ENCODE results near the gene CAMKMT.
A peak's percentile ranks its signal among the peaks of the same experiment; 100 is the strongest.

The CAMKMT gene

DNA sequence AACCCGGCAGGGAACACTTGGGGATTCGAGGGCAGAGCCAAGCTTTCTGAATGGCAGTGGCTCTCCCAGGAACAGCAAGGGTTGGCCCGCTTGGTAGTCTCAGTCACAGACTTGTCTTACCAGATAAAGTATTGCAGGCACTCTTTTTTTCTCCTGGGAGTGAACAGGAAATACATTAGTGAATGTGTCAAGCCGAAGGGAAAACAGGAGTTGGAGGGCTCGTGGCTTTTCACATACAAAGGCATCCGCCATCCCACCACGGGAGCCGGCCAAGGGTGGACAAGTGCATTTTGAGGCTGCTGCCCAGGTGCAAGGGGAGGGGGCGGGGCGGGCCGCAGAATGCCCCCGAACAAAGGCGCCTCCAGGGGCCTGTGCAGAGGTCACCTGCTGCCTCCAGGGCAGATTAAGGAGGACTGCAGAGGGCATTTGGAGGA lies 416.5 kb downstream of the CAMKMT start:
- DNase-seq = no peak

DNA sequence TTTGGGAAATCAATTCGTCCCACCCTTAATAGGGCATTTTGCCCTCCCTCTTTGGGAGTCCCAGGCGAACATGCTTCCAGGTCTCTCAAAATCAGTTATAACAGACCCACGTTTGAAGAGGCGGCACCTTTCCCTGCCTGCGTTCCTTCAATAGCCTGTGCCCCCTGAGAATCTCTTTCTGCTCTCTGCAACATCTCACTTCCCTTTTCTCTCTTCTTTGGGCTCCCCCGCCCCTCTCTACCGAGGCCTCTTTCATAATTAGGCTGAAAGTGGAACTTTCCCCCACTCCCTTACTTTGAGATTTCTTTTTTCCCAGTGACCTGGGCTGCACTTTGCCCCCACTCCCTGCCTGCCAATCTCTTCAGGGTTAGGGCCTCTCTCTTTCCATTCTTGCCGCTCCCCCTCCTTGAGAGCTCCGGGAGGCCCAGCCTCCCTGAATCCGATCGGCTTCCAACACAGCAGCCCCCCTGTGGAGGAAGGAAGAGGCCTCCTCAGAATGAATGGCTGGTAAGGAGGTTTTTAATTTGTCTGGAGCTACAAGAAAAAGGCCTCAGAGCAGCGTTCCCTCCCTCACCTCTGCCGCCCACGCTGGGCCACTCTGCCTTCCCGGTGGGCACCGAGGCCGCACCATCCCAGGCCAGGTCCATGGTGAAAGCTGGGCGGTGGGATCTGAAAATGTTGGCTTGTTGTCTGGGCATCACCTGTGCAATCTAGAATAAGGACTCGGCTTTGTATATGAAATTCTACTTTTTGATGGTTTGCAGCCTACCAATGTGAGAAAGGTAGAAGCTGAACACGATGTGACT lies 417.1 kb downstream of the CAMKMT start:
- no peak for DNase-seq

- no peak for DNase-seq
These were observed 418.0 kb downstream of the CAMKMT start for GRCh38 chr2:44779793-44780192.

GRCh38 chr2:44780406-44780805 lies 418.7 kb downstream of the CAMKMT start:
- no peak for DNase-seq

DNA sequence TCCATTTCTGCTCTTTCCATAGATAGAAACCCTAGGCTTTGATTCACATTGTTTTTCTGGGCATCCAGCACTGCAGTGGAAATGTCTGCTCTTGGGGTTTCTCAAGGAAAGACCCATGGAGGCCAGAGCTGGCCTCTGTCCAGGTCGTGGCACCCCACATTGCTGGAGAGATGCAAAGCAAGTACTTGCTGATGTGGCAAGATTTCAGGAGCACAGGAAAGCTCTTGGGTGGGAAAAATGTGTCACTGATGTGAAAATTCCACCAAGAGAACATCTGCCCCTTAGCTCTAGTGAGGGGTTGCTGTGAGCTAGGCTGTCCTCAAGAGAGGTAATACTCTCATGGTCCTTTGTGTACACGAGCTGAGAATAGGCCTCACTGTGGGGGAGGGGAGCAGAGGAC lies 423.7 kb downstream of the CAMKMT start:
- DNase-seq = no peak

DNA sequence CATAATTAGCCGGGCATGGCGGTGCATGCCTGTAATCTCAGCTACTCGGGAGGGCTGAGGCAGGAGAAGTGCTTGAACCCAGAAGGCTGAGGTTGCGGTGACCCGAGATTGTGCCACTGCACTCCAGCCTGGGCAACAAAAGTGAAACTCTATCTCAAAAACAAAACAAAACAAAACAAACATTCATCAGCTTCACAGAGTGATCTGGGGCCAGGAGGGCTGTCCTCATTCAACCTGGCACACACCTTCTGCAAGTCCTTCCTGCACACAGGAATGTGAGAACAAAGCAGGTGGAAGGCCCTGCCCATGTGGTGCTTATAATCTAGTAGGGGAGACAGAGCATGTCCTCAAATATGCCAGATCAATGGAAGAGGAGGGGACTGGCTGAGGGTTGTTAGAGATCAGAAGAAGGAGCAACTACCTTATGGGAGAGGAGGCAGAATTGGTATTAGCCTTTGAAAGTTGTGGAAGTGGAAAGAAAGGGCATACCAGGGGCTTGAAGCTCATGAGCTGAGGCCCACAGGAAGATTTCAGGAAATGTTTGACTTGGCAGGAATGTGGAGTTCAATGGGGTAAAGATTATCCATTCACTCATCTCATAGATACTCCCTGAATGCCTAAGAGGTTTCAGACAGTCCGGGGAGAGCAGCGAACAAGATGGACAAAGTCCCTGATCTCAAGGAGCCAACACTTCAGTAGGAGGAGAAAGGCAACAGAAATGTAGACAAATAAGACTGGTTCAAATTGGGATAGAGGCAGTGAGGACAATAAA lies 424.5 kb downstream of the CAMKMT start:
- DNase-seq = no peak

DNA sequence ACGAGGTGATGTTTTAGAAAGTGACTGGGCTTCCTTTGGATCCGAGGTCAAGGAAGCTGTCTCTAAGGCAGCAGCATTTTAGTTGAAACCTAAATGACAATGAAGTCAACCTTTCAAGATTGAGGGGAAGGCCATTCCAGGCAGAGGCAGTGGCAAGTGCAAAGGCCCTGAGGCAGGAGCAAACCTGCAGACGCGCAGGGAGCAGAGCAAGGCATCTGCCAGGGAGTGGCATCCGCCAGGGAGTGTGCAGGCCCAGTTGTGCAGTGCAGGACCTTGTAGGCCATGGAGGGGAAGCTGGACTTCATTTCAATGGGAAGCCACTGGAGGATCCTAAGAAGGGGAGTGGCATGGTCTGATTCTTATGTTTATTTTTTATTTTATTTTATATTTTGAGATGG lies 425.1 kb downstream of the CAMKMT start:
- DNase-seq = no peak

- no peak for DNase-seq
These were observed 425.9 kb downstream of the CAMKMT start for GRCh38 chr2:44787663-44788062.

GRCh38 chr2:44789446-44789845 lies 427.7 kb downstream of the CAMKMT start:
- DNase-seq = no peak

DNA sequence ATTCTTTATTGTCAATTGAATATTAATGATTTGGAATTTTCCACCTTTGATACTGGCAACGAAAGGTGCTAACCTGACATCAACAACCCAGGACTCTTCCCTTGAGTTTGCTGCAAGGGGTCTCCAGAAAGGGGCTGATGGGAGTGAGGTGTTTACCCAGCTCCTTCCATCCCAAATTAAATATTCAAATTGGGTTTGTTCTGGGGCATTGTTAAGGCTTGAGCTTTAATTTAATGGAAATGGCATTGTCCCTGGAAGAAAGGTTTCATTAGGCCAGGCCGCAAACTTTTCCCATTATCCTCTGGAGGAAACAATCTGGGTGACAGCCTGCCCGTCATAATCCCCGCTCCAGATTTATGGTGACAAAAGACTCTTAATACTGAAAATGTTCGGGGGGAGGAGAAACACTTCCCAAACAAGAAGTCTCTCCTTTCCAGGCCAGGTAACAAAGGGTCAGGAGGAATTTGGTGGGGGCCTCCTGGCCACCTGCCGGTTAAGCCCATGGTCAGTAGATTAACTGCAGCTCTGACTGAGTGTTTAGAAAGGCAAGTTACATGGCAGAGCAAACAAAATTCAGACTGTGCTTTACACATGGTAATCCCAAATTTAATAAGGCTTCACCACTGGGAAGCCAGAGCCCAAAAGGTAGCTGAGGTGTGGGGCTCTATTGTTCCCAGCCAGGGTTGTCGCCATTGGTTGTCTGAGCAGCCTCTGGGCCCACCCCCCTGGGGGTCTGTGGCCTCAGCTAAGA lies 428.4 kb downstream of the CAMKMT start:
- DNase-seq = no peak

GRCh38 chr2:44793322-44793870 lies 431.6 kb downstream of the CAMKMT start:
- DNase-seq = peak; percentile 10

GRCh38 chr2:44796771-44797170 lies 435.0 kb downstream of the CAMKMT start:
- no peak for DNase-seq

GRCh38 chr2:44798139-44798659 lies 436.5 kb downstream of the CAMKMT start:
- DNase-seq = no peak

GRCh38 chr2:44799105-44799504 lies 437.4 kb downstream of the CAMKMT start:
- no peak for DNase-seq

DNA sequence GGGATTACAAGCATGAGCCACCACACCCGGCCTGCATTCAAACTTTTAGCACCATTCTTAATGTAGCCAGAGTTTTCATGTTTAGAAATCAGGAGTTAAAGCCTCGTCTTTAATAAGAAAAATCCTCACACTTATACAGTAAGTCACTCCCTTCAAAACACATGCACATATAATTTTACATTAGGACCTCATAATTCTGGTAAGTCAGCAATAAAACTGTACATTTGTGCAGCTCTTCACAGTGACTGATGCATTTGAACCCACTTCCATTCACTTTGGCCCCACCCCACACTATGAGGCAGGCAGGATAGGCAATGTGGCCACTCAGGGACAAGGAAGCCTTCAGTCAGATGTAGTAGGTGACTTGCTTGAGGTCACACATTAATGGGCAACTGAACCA lies 438.0 kb downstream of the CAMKMT start:
- DNase-seq = no peak

DNA sequence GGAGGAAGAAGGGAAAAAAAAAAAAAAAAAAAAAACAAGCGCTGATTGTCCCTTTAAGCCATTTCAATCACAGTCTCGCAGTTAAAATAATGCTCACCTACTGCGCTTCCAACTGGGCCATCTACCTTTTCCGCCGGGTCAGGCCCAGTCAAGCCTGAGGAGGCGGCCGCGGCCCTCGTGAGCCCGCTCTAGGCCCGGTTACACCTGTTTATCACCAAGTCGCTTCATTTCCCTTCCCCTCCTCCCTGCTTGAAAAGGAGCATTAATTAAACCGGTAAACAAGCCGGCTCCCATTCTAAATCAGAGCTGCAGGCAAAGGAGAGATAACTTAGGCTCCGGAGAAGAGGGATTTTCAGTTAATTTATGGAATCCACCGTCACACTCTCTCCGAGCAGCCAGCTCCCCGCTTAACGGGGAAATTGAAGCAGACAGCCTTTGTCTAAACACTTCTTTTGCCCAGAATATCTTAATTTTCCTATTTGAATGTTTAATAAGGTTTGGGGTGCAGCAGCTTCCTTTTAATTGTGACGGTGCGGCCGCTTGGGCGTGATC lies 439.6 kb downstream of the CAMKMT start:
- DNase-seq = no peak

DNA sequence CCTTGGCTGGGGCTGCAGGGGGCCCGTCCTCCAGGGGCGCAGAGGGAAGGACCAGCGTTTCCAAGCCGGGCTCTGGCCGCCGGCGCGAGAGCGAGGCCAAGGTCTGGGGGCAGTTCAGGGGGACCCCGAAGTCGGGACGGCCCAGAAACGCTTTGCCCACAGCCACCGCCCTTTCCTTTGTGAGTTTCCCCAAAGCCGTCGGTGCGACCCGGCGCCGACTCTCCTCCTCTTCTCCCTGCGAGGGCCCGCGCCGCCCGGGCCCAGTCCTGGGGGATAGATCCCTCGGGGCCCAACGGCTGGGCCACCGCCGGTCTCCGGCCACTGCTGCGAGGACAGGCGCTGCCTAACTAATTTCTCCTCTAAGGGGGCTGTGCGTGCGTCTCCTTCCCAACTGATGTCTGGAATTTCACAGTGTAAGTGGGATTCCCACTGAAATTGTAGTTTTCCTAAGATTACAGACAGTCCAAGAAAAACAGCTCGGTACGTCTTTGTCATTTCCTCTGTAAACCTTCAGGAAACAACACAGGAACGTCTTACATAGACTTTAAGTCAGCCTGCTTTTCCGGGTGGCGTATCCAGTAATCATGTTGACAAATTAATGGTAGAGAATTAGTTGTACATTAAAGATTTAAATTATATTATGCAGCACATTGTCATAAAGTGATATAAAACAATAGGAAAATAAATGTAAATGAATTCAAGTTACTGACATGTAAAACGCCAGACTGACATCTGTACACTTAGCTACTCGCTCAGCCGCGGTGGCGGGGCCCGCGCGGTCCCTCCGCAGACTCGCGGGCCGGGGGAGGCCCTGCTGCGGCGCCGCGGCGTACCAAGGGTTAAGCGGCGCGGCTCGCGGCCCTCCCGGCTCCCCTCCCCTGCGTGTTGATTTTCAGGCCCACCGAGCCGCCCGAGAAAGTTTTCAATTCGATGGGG lies 440.4 kb downstream of the CAMKMT start:
- DNase-seq = no peak

- no peak for DNase-seq
These were observed 441.2 kb downstream of the CAMKMT start for GRCh38 chr2:44802777-44803424.

DNA sequence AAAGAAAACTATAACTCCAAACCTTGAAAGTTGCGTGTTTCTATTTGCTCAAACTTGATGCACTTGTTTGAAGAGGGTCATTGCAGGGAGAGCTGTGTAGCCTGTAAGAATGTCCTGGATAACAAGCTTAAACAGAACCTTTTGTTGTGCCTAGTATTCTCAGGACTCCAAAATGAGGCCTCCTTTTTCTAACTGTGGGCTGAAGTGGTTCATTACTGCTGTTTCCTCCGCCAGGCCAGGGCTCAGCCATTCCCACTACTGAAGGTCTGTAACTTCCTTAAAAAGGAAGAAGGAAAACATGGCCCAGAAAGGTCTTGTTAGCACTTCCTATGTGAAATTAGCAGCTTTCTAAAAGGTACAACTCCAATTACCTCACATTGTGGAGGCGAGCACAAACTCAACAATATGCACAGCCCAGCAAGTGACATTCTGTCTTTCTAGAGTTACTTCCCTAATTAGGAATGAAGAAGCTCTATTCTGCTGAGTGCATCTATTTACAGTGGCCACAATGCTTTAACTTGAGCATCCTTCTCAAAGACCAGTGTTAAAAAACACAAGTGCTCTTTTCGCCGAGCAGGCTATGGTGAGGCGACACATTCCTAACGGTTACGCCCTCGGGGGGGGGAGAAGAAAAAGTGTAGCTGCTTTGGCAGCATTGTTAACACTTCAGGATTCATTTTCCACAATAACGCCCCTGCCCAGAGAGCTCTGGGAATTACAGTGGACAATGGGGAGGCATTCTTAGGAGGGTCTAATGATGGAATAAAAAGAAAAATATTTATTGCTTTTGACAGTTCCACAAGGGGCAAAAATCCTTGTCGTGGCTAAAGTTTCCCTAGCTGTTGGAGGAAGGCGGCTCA lies 442.9 kb downstream of the CAMKMT start:
- no peak for DNase-seq

Measured in fibroblast of skin of abdomen (primary cell).